Mesothelial cell of epicardium (in vitro differentiated cells): ENCODE measurements around the gene TEKTIP1. TPM values are rescaled to one million over a fixed set of nuclear protein-coding genes. Genes with fewer than 3 reads are reported as not detected.

Source experiments
- DNase-seq, 2 experiments: peaks; one replicate each; pipeline ENCODE4 v3.0.0; 2021; ENCODE audit warnings: low spot score in 2 of 2; ENCODE audit not compliant: unreplicated experiment in 2 of 2
- H3K27ac Mint-ChIP-seq: 2 replicates; pipeline ENCODE4 v1.8.0; 2021; ENCODE audit warnings: mixed read lengths
- H3K27me3 Mint-ChIP-seq: 2 replicates; pipeline ENCODE4 v1.8.0; 2021; ENCODE audit warnings: low read depth, mixed read lengths
- H3K36me3 Mint-ChIP-seq: 2 replicates; pipeline ENCODE4 v1.8.0; 2021; ENCODE audit warnings: mixed read lengths
- H3K4me1 Mint-ChIP-seq: 2 replicates; pipeline ENCODE4 v1.8.0; 2021; ENCODE audit warnings: mixed read lengths
- H3K4me3 Mint-ChIP-seq: 2 replicates; pipeline ENCODE4 v1.8.0; 2021; ENCODE audit warnings: mild to moderate bottlenecking, moderate library complexity, mixed read lengths
- H3K9me3 Mint-ChIP-seq: 2 replicates; pipeline ENCODE4 v1.8.0; 2021; ENCODE audit warnings: mixed read lengths
- CTCF ChIP-seq: fragments of 200-600 bp; sonication (generic); IDR thresholded peaks from one replicate; pipeline ENCODE4 v1.5.0; 2021; ENCODE audit warnings: antibody characterized with exemption; ENCODE audit not compliant: unreplicated experiment
- total RNA-seq: library from RNA; stranded (reverse); gene quantifications from 3 replicates; pipeline ENCODE4 v1.2.1, GENCODE V29; 2021

The TEKTIP1 gene
- total RNA-seq, 1 donor from 2014 or later = 3.5 TPM

GRCh38 chr19:3545669-3546034, 6.7 kb downstream of the TEKTIP1 start:
- no peak overlapping the region for H3K4me3 Mint-ChIP-seq
- no peaks in the 10 kb centered on the region for H3K27me3 Mint-ChIP-seq
- peaks cover 2% of the 10 kb centered on the region for H3K36me3 Mint-ChIP-seq
- H3K27ac Mint-ChIP-seq = no peak overlapping the region
- no peak for DNase-seq
- H3K9me3 Mint-ChIP-seq = no peaks in the 10 kb centered on the region
- H3K4me1 Mint-ChIP-seq = no peaks in the 10 kb centered on the region
- TF ChIP-seq CTCF = no peak

GRCh38 chr19:3546119-3546518, 7.1 kb downstream of the TEKTIP1 start:
- H3K4me3 Mint-ChIP-seq = no peak overlapping the region

GRCh38 chr19:3547301-3547731, 8.3 kb downstream of the TEKTIP1 start:
- no peak overlapping the region for H3K27ac Mint-ChIP-seq
- peak; percentile 60 for TF ChIP-seq CTCF
- H3K36me3 Mint-ChIP-seq = peaks cover 2% of the 10 kb centered on the region

More at GRCh38 chr19:3546119-3546518, 7.1 kb downstream of the TEKTIP1 start:
- no peak for TF ChIP-seq CTCF
- no peak overlapping the region for H3K27ac Mint-ChIP-seq
- H3K36me3 Mint-ChIP-seq = peaks cover 2% of the 10 kb centered on the region
- no peaks in the 10 kb centered on the region for H3K9me3 Mint-ChIP-seq
- no peaks in the 10 kb centered on the region for H3K27me3 Mint-ChIP-seq
- DNase-seq = no peak
- H3K4me1 Mint-ChIP-seq = no peaks in the 10 kb centered on the region

GRCh38 chr19:3547767-3548282, 8.9 kb downstream of the TEKTIP1 start:
- DNase-seq = no peak
- Mint-ChIP-seq H3K4me1 (no peaks in the 10 kb centered on the region), H3K27me3 (no peaks in the 10 kb centered on the region)

More at GRCh38 chr19:3547301-3547731, 8.3 kb downstream of the TEKTIP1 start:
- no peaks in the 10 kb centered on the region for H3K9me3 Mint-ChIP-seq
- H3K4me3 Mint-ChIP-seq = no peak overlapping the region
- no peaks in the 10 kb centered on the region for H3K27me3 Mint-ChIP-seq
- DNase-seq = no peak
- H3K4me1 Mint-ChIP-seq = no peaks in the 10 kb centered on the region

GRCh38 chr19:3548606-3549005, 9.6 kb downstream of the TEKTIP1 start:
- Mint-ChIP-seq H3K36me3 (peaks cover 2% of the 10 kb centered on the region), H3K4me1 (no peaks in the 10 kb centered on the region), H3K4me3 (no peak overlapping the region), H3K27ac (no peak overlapping the region), H3K27me3 (no peaks in the 10 kb centered on the region), H3K9me3 (no peaks in the 10 kb centered on the region)
- no peak for DNase-seq
- TF ChIP-seq CTCF = no peak

More at GRCh38 chr19:3547767-3548282, 8.9 kb downstream of the TEKTIP1 start:
- no peak overlapping the region for H3K4me3 Mint-ChIP-seq
- peaks cover 2% of the 10 kb centered on the region for H3K36me3 Mint-ChIP-seq
- H3K27ac Mint-ChIP-seq = no peak overlapping the region
- no peak for TF ChIP-seq CTCF
- no peaks in the 10 kb centered on the region for H3K9me3 Mint-ChIP-seq

- Mint-ChIP-seq H3K4me3 (no peak overlapping the region), H3K36me3 (peaks cover 2% of the 10 kb centered on the region)
These were observed 10.8 kb downstream of the TEKTIP1 start for GRCh38 chr19:3549816-3550215.

More at GRCh38 chr19:3549816-3550215, 10.8 kb downstream of the TEKTIP1 start:
- no peak for DNase-seq
- Mint-ChIP-seq H3K27me3 (no peaks in the 10 kb centered on the region), H3K27ac (no peak overlapping the region), H3K4me1 (no peaks in the 10 kb centered on the region), H3K9me3 (no peaks in the 10 kb centered on the region)
- no peak for TF ChIP-seq CTCF
